Neural cell (in vitro differentiated cells): ENCODE measurements around the gene CCDC68. TPM values are rescaled to one million over a fixed set of nuclear protein-coding genes. Genes with fewer than 3 reads are reported as not detected.

Source experiments
- H2AFZ ChIP-seq: fragments of 200-600, 300-800 bp; sonication (generic), shearing (Covaris generic); 2 replicates; pipeline ENCODE4 v1.6.0; 2014; ENCODE audit warnings: low read depth, mild to moderate bottlenecking, antibody characterized with exemption, low read length, moderate library complexity
- H3F3A ChIP-seq: fragments of 200-600 bp; shearing (Covaris generic); 2 replicates; pipeline ENCODE4 v1.6.1; 2016; ENCODE audit warnings: mild to moderate bottlenecking, moderate library complexity, mixed read lengths, antibody characterized with exemption, low read length; ENCODE audit not compliant: insufficient read depth, poor library complexity, severe bottlenecking
- H3K27ac ChIP-seq: fragments of 200-600, 300-800 bp; sonication (generic), shearing (Covaris generic); 2 replicates; pipeline ENCODE4 v1.5.1; 2014; ENCODE audit warnings: mild to moderate bottlenecking, low read length, moderate library complexity
- H3K27me3 ChIP-seq: fragments of 300-800, 200-600 bp; sonication (generic), shearing (Covaris generic); 2 replicates; pipeline ENCODE4 v1.6.0; 2014; ENCODE audit warnings: mild to moderate bottlenecking, low read depth, low read length, moderate library complexity; ENCODE audit not compliant: insufficient read depth
- H3K36me3 ChIP-seq: fragments of 300-800, 200-600 bp; sonication (generic), shearing (Covaris generic); 2 replicates; pipeline ENCODE4 v1.5.1; 2014; ENCODE audit warnings: mild to moderate bottlenecking, antibody characterized with exemption, low read length, moderate library complexity; ENCODE audit not compliant: insufficient read depth
- H3K4me2 ChIP-seq: fragments of 300-800, 200-600 bp; sonication (generic), shearing (Covaris generic); 2 replicates; pipeline ENCODE4 v1.6.0; 2014; ENCODE audit warnings: mild to moderate bottlenecking, low read length
- H3K4me3 ChIP-seq: fragments of 300-800, 200-600 bp; sonication (generic), shearing (Covaris generic); 2 replicates; pipeline ENCODE4 v1.5.1; 2014; ENCODE audit warnings: mild to moderate bottlenecking, low read length, moderate library complexity
- H3K79me2 ChIP-seq: fragments of 200-600 bp; shearing (Covaris generic); replicated peaks from 2 replicates; pipeline ENCODE4 v1.6.0; 2014; ENCODE audit warnings: mild to moderate bottlenecking, low read length, moderate library complexity; ENCODE audit not compliant: insufficient read depth
- H3K9ac ChIP-seq: fragments of 300-800, 200-600 bp; sonication (generic), shearing (Covaris generic); 2 replicates; pipeline ENCODE4 v1.6.1; 2016; ENCODE audit warnings: mild to moderate bottlenecking, low read length, mixed read lengths
- H3K9me2 ChIP-seq: fragments of 200-600 bp; shearing (Covaris generic); 2 replicates; pipeline ENCODE4 v1.6.1; 2016; ENCODE audit warnings: mild to moderate bottlenecking, low read length, mixed read lengths; ENCODE audit not compliant: insufficient read depth
- H3K9me3 ChIP-seq: fragments of 200-600, 300-800 bp; sonication (generic), shearing (Covaris generic); 2 replicates; pipeline ENCODE4 v1.6.1; 2016; ENCODE audit warnings: mild to moderate bottlenecking, mixed run types, low read length, moderate library complexity, mixed read lengths
- H4K20me1 ChIP-seq: fragments of 200-600 bp; shearing (Covaris generic); 2 replicates; pipeline ENCODE4 v1.6.1; 2016; ENCODE audit warnings: mild to moderate bottlenecking, mixed run types; ENCODE audit not compliant: insufficient read depth
- EP300 ChIP-seq: fragments of 450-650 bp; conservative IDR thresholded peaks from 2 replicates; pipeline ENCODE4 v1.6.1; 2014; ENCODE audit warnings: antibody characterized with exemption, mild to moderate bottlenecking, moderate library complexity; ENCODE audit not compliant: poor library complexity, severe bottlenecking
- EZH2 ChIP-seq: fragments of 200-600, 300-800 bp; shearing (Covaris generic), sonication (generic); IDR thresholded peaks from 2 replicates; pipeline ENCODE4 v1.6.1; 2014; ENCODE audit warnings: antibody characterized with exemption, low read length, borderline replicate concordance, mild to moderate bottlenecking; ENCODE audit not compliant: insufficient read depth, poor library complexity, severe bottlenecking
- MXI1 ChIP-seq: fragments of 450-650 bp; conservative IDR thresholded peaks from 2 replicates; pipeline ENCODE4 v1.6.1; 2014; ENCODE audit warnings: antibody characterized with exemption, mild to moderate bottlenecking; ENCODE audit not compliant: poor library complexity, severe bottlenecking
- POLR2AphosphoS5 ChIP-seq: IDR thresholded peaks from 2 replicates; pipeline ENCODE4 v1.6.1; 2012
- RAD21 ChIP-seq: fragments of 450-650 bp; conservative IDR thresholded peaks from 2 replicates; pipeline ENCODE4 v1.6.1; 2014; ENCODE audit warnings: antibody characterized with exemption, mild to moderate bottlenecking, moderate library complexity
- REST ChIP-seq: IDR thresholded peaks from 2 replicates; pipeline ENCODE4 v1.6.1; 2012; ENCODE audit warnings: borderline replicate concordance
- SMC3 ChIP-seq: fragments of 450-650 bp; conservative IDR thresholded peaks from 2 replicates; pipeline ENCODE4 v1.6.1; 2014; ENCODE audit warnings: antibody characterized with exemption, mild to moderate bottlenecking, moderate library complexity; ENCODE audit not compliant: poor library complexity
- TAF1 ChIP-seq: IDR thresholded peaks from 2 replicates; pipeline ENCODE4 v1.6.1; 2012; ENCODE audit warnings: low read depth
- polyA plus RNA-seq: library from polyadenylated mRNA; depleted of rRNA; stranded (reverse); fragments of >200 nt; gene quantifications from 2 replicates; pipeline ENCODE4 v1.2.3, GENCODE V29; 2014
- TF ChIP-seq, protein P1 (sequence below): fragments of 450-650 bp; IDR thresholded peaks from 2 replicates; pipeline ENCODE4 v1.5.1; 2014; ENCODE audit warnings: antibody characterized with exemption, mild to moderate bottlenecking, moderate library complexity; ENCODE audit not compliant: poor library complexity, severe bottlenecking

The CCDC68 gene
- polyA plus RNA-seq, 1 donor from 2014 or later, result 0.30 TPM

- Histone ChIP-seq H3K4me3 (no peak overlapping the region), H3K9me3 (no peaks in the 10 kb centered on the region)
These were observed 1.9 kb downstream of the CCDC68 start for GRCh38 chr18:54957296-54957832.

GRCh38 chr18:54956506-54956905 lies 2.8 kb downstream of the CCDC68 start:
- H4K20me1 ChIP-seq, result no peaks in the 10 kb centered on the region
- no peaks in the 10 kb centered on the region for H3F3A ChIP-seq
- H3K9me3 ChIP-seq, result no peaks in the 10 kb centered on the region
- no peak overlapping the region for H3K4me3 ChIP-seq
- H2AFZ ChIP-seq, result no peak overlapping the region
- no peaks in the 10 kb centered on the region for H3K79me2 ChIP-seq
- H3K36me3 ChIP-seq, result no peaks in the 10 kb centered on the region
- H3K9me2 ChIP-seq, result no peaks in the 10 kb centered on the region
- no peak overlapping the region for H3K9ac ChIP-seq
- H3K4me2 ChIP-seq, result no peak overlapping the region
- H3K27ac ChIP-seq, result no peak overlapping the region
- H3K27me3 ChIP-seq, result peaks cover 5% of the 10 kb centered on the region
- no peak for TF ChIP-seq SMC3
- no peak for TF ChIP-seq POLR2AphosphoS5
- TF ChIP-seq EP300, result no peak
- no peak for TF ChIP-seq TAF1
- no peak for TF ChIP-seq RAD21
- TF ChIP-seq EZH2, result no peak
- no peak for TF ChIP-seq REST
- TF ChIP-seq MXI1, result no peak

More at GRCh38 chr18:54957296-54957832, 1.9 kb downstream of the CCDC68 start:
- Histone ChIP-seq H3F3A (no peaks in the 10 kb centered on the region), H3K36me3 (no peaks in the 10 kb centered on the region), H3K27ac (no peak overlapping the region), H3K9me2 (no peaks in the 10 kb centered on the region), H4K20me1 (no peaks in the 10 kb centered on the region), H3K79me2 (no peaks in the 10 kb centered on the region), H3K9ac (no peak overlapping the region), H3K27me3 (peaks cover 5% of the 10 kb centered on the region), H3K4me2 (no peak overlapping the region), H2AFZ (no peak overlapping the region)
- TF ChIP-seq EP300 (no peak), RAD21 (no peak), SMC3 (no peak), REST (no peak), TAF1 (no peak), POLR2AphosphoS5 (no peak), MXI1 (no peak), EZH2 (no peak)
- TF ChIP-seq, protein P1, sequence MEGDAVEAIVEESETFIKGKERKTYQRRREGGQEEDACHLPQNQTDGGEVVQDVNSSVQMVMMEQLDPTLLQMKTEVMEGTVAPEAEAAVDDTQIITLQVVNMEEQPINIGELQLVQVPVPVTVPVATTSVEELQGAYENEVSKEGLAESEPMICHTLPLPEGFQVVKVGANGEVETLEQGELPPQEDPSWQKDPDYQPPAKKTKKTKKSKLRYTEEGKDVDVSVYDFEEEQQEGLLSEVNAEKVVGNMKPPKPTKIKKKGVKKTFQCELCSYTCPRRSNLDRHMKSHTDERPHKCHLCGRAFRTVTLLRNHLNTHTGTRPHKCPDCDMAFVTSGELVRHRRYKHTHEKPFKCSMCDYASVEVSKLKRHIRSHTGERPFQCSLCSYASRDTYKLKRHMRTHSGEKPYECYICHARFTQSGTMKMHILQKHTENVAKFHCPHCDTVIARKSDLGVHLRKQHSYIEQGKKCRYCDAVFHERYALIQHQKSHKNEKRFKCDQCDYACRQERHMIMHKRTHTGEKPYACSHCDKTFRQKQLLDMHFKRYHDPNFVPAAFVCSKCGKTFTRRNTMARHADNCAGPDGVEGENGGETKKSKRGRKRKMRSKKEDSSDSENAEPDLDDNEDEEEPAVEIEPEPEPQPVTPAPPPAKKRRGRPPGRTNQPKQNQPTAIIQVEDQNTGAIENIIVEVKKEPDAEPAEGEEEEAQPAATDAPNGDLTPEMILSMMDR, result no peak
